ENCODE results near the gene OBSL1. TPM values are rescaled to one million over a fixed set of nuclear protein-coding genes. Genes with fewer than 3 reads are reported as not detected.

The OBSL1 gene
- total and polyA plus RNA-seq, 4 donors, result 17.8 to 243 (median 71.0) TPM

GRCh38 chr2:219581346-219581745 is 10.0 kb upstream of the OBSL1 start:
- Histone ChIP-seq H3K9me3 (ENCODE audit: control insufficient read depth, low read length) (no peaks in the 10 kb centered on the region), H3K27ac (ENCODE audit: low read depth in 1 of 2, low read length in 2 of 2) (no peak overlapping the region), H3K4me3 (ENCODE audit: low read length in 2 of 2) (no peak overlapping the region), H3K4me1 (ENCODE audit: control insufficient read depth in 1 of 2, insufficient read depth in 2 of 2, low read length in 2 of 2) (no peaks in the 10 kb centered on the region), H3K27me3 (ENCODE audit: control insufficient read depth in 1 of 2, insufficient read depth in 2 of 2, low read length in 1 of 2) (no peaks in the 10 kb centered on the region), H3K36me3 (ENCODE audit: control insufficient read depth in 1 of 2, insufficient read depth in 2 of 2, low read length in 1 of 2) (no peaks in the 10 kb centered on the region)
- intact Hi-C loops (cut with DNase I), result no loop called here
- 73 to 82% methylated on average over 2 of the region's 2 CpGs for WGBS, 2 donors
- ATAC-seq (ENCODE audit: low FRiP score) (no peak), DNase-seq (no peak)

GRCh38 chr2:219578811-219579613 is 7.7 kb upstream of the OBSL1 start:
- ATAC-seq (ENCODE audit: low FRiP score), result no peak
- Histone ChIP-seq H3K36me3 (ENCODE audit: control insufficient read depth in 1 of 2, insufficient read depth in 2 of 2, low read length in 1 of 2) (no peaks in the 10 kb centered on the region), H3K4me1 (ENCODE audit: control insufficient read depth in 1 of 2, insufficient read depth in 2 of 2, low read length in 2 of 2) (no peaks in the 10 kb centered on the region), H3K27ac (ENCODE audit: low read depth in 1 of 2, low read length in 2 of 2) (no peak overlapping the region), H3K9me3 (ENCODE audit: control insufficient read depth, low read length) (no peaks in the 10 kb centered on the region), H3K4me3 (ENCODE audit: low read length in 2 of 2) (no peak overlapping the region), H3K27me3 (ENCODE audit: control insufficient read depth in 1 of 2, insufficient read depth in 2 of 2, low read length in 1 of 2) (no peaks in the 10 kb centered on the region)
- WGBS, 2 donors, result 78 to 80% methylated on average over 8 of the region's 8 CpGs
- intact Hi-C loops (cut with DNase I), result no loop called here
- DNase-seq, result no peak

- Histone ChIP-seq H3K4me1 (ENCODE audit: control insufficient read depth in 1 of 2, insufficient read depth in 2 of 2, low read length in 2 of 2) (no peaks in the 10 kb centered on the region), H3K9me3 (ENCODE audit: control insufficient read depth, low read length) (no peaks in the 10 kb centered on the region), H3K36me3 (ENCODE audit: control insufficient read depth in 1 of 2, insufficient read depth in 2 of 2, low read length in 1 of 2) (no peaks in the 10 kb centered on the region), H3K4me3 (ENCODE audit: low read length in 2 of 2) (no peak overlapping the region), H3K27ac (ENCODE audit: low read depth in 1 of 2, low read length in 2 of 2) (no peak overlapping the region), H3K27me3 (ENCODE audit: control insufficient read depth in 1 of 2, insufficient read depth in 2 of 2, low read length in 1 of 2) (no peaks in the 10 kb centered on the region)
- DNase-seq (peak in 1 of 2 donors; percentile 55), ATAC-seq (ENCODE audit: low FRiP score) (no peak)
- intact Hi-C loops (cut with DNase I), result no loop called here
- WGBS, 2 donors, result 34 to 42% methylated on average over 15 of the region's 15 CpGs
These were observed 5.4 kb upstream of the OBSL1 start for GRCh38 chr2:219576505-219577388.

GRCh38 chr2:219575566-219576504 is 4.5 kb upstream of the OBSL1 start:
- H3K27me3 ChIP-seq (ENCODE audit: control insufficient read depth in 1 of 2, insufficient read depth in 2 of 2, low read length in 1 of 2), result no peaks in the 10 kb centered on the region

GRCh38 chr2:219574484-219575311 is 3.4 kb upstream of the OBSL1 start:
- ATAC-seq (ENCODE audit: low FRiP score) (no peak), DNase-seq (peak in 1 of 2 donors; percentile 71)
- WGBS, 2 donors, result 84 to 87% methylated on average over 21 to 22 of the region's 22 CpGs
- H3K4me1 ChIP-seq (ENCODE audit: control insufficient read depth in 1 of 2, insufficient read depth in 2 of 2, low read length in 2 of 2), result no peaks in the 10 kb centered on the region
- H3K4me3 ChIP-seq (ENCODE audit: low read length in 2 of 2), result no peak overlapping the region
- H3K27me3 ChIP-seq (ENCODE audit: control insufficient read depth in 1 of 2, insufficient read depth in 2 of 2, low read length in 1 of 2), result no peaks in the 10 kb centered on the region
- H3K36me3 ChIP-seq (ENCODE audit: control insufficient read depth in 1 of 2, insufficient read depth in 2 of 2, low read length in 1 of 2), result no peaks in the 10 kb centered on the region
- intact Hi-C loops (cut with DNase I), result no loop called here
- no peak overlapping the region for H3K27ac ChIP-seq (ENCODE audit: low read depth in 1 of 2, low read length in 2 of 2)
- no peaks in the 10 kb centered on the region for H3K9me3 ChIP-seq (ENCODE audit: control insufficient read depth, low read length)

More at GRCh38 chr2:219575566-219576504, 4.5 kb upstream of the OBSL1 start:
- intact Hi-C loops (cut with DNase I), result no loop called here
- no peak for DNase-seq
- Histone ChIP-seq H3K27ac (ENCODE audit: low read depth in 1 of 2, low read length in 2 of 2) (no peak overlapping the region), H3K4me1 (ENCODE audit: control insufficient read depth in 1 of 2, insufficient read depth in 2 of 2, low read length in 2 of 2) (no peaks in the 10 kb centered on the region), H3K9me3 (ENCODE audit: control insufficient read depth, low read length) (no peaks in the 10 kb centered on the region), H3K4me3 (ENCODE audit: low read length in 2 of 2) (no peak overlapping the region), H3K36me3 (ENCODE audit: control insufficient read depth in 1 of 2, insufficient read depth in 2 of 2, low read length in 1 of 2) (no peaks in the 10 kb centered on the region)
- ATAC-seq (ENCODE audit: low FRiP score), result no peak
- 89 to 92% methylated on average over 6 of the region's 6 CpGs for WGBS, 2 donors

GRCh38 chr2:219573166-219573565 is 1.8 kb upstream of the OBSL1 start:
- Histone ChIP-seq H3K36me3 (ENCODE audit: control insufficient read depth in 1 of 2, insufficient read depth in 2 of 2, low read length in 1 of 2) (no peaks in the 10 kb centered on the region), H3K4me1 (ENCODE audit: control insufficient read depth in 1 of 2, insufficient read depth in 2 of 2, low read length in 2 of 2) (no peaks in the 10 kb centered on the region), H3K9me3 (ENCODE audit: control insufficient read depth, low read length) (no peaks in the 10 kb centered on the region), H3K4me3 (ENCODE audit: low read length in 2 of 2) (no peak overlapping the region), H3K27me3 (ENCODE audit: control insufficient read depth in 1 of 2, insufficient read depth in 2 of 2, low read length in 1 of 2) (no peaks in the 10 kb centered on the region), H3K27ac (ENCODE audit: low read depth in 1 of 2, low read length in 2 of 2) (no peak overlapping the region)
- DNase-seq, result no peak
- ATAC-seq (ENCODE audit: low FRiP score), result no peak
- intact Hi-C loops (cut with DNase I), result no loop called here
- WGBS, 2 donors, result 80 to 82% methylated on average over 5 of the region's 5 CpGs

- peak within 1 kb of the TSS; percentile 43 to 49 for H3K27ac ChIP-seq (ENCODE audit: low read depth in 1 of 2, low read length in 2 of 2)
These were observed 1.1 kb upstream of the OBSL1 start, which contains the start of gene INHA for GRCh38 chr2:219572237-219573001. INHA (plus strand) TSS chr2:219572310; CDS start chr2:219572375, 65 bp downstream.

More at GRCh38 chr2:219572237-219573001, 1.1 kb upstream of the OBSL1 start, which contains the start of gene INHA:
- WGBS, 2 donors, result 87 to 89% methylated on average over 13 of the region's 13 CpGs
- ATAC-seq (ENCODE audit: low FRiP score) (no peak), DNase-seq (peak in 1 of 2 donors; percentile 62)
- Histone ChIP-seq H3K27me3 (ENCODE audit: control insufficient read depth in 1 of 2, insufficient read depth in 2 of 2, low read length in 1 of 2) (no peaks in the 10 kb centered on the region), H3K4me3 (ENCODE audit: low read length in 2 of 2) (peak within 1 kb of the TSS; percentile 79 to 91), H3K36me3 (ENCODE audit: control insufficient read depth in 1 of 2, insufficient read depth in 2 of 2, low read length in 1 of 2) (no peaks in the 10 kb centered on the region), H3K9me3 (ENCODE audit: control insufficient read depth, low read length) (no peaks in the 10 kb centered on the region), H3K4me1 (ENCODE audit: control insufficient read depth in 1 of 2, insufficient read depth in 2 of 2, low read length in 2 of 2) (no peaks in the 10 kb centered on the region)
- intact Hi-C loops (cut with DNase I), result no loop called here

Measured in aorta (tissue), 5 donors.